HEK293 (cell line): ENCODE measurements around the gene CAMK2D.

Source experiments
- CTCF ChIA-PET: fragments of 350-600 bp; formaldehyde crosslinking; extraction: SDS; loops from one replicate; lab custom pipeline; 2021; ENCODE audit warnings: antibody characterized with exemption; lab: Yijun Ruan, JAX
- POLR2A ChIA-PET: fragments of 300-600 bp; formaldehyde crosslinking; extraction: SDS; loops from one replicate; lab custom pipeline; 2020; ENCODE audit warnings: antibody characterized with exemption, inconsistent platforms; lab: Yijun Ruan, JAX
- H3K27ac ChIP-seq: fragments of 200-500 bp; sonication (Bioruptor generic); 2 replicates; pipeline ENCODE4 v1.5.1; 2014; ENCODE audit warnings: low read depth, low read length, control low read depth, inconsistent platforms; ENCODE audit errors: extremely low read depth
- H3K36me3 ChIP-seq, 2 experiments: fragments of 200-500 bp in 1 of 2; sonication (Bioruptor generic) in 1 of 2; 1 replicate in 1 of 2; 2 replicates in 1 of 2; pipeline ENCODE4 v1.5.1; 2014 to 2017; ENCODE audit warnings: inconsistent platforms in 2 of 2, low read length in 2 of 2; ENCODE audit not compliant: control insufficient read depth in 2 of 2, insufficient read depth in 1 of 2
- H3K4me1 ChIP-seq: fragments of 200-500 bp; sonication (Bioruptor generic); 2 replicates; pipeline ENCODE4 v1.5.1; 2014; ENCODE audit warnings: mild to moderate bottlenecking, low read length, inconsistent platforms; ENCODE audit not compliant: control insufficient read depth, insufficient read depth
- H3K4me3 ChIP-seq: 2 replicates; pipeline ENCODE4 v1.5.1; 2011; ENCODE audit warnings: low read depth, mild to moderate bottlenecking, control low read depth, low read length, moderate library complexity
- H3K9me3 ChIP-seq: fragments of 200-500 bp; sonication (Bioruptor generic); 2 replicates; pipeline ENCODE4 v1.5.1; 2014; ENCODE audit warnings: low read depth, low read length, inconsistent platforms; ENCODE audit not compliant: control insufficient read depth, insufficient read depth
- HOXC10 ChIP-seq: sonication (generic); formaldehyde crosslinking; IDR thresholded peaks from 2 replicates; pipeline ENCODE4 v1.8.1; 2023; ENCODE audit warnings: mild to moderate bottlenecking, missing genetic modification reagents
- INSM2 ChIP-seq: fragments of 450-650 bp; formaldehyde crosslinking; IDR thresholded peaks from 2 replicates; pipeline ENCODE4 v1.5.1; 2016; ENCODE audit warnings: missing biosample characterization, missing genetic modification characterization
- PRDM1 ChIP-seq: fragments of 450-650 bp; formaldehyde crosslinking; IDR thresholded peaks from 2 replicates; pipeline ENCODE4; 2016; ENCODE audit warnings: missing biosample characterization, missing genetic modification characterization
- PRDM2 ChIP-seq: fragments of 450-650 bp; formaldehyde crosslinking; IDR thresholded peaks from 2 replicates; pipeline ENCODE4 v1.5.1; 2016; ENCODE audit warnings: missing biosample characterization, missing genetic modification characterization, borderline replicate concordance
- REST ChIP-seq: fragments of 450-650 bp; formaldehyde crosslinking; IDR thresholded peaks from 2 replicates; pipeline ENCODE4 v1.5.1; 2016; ENCODE audit warnings: missing biosample characterization, missing genetic modification characterization
- SALL2 ChIP-seq: fragments of 450-650 bp; formaldehyde crosslinking; IDR thresholded peaks from 2 replicates; pipeline ENCODE4 v1.5.0; 2017; ENCODE audit warnings: missing biosample characterization, mild to moderate bottlenecking, missing genetic modification characterization, borderline replicate concordance
- ZNF19 ChIP-seq: fragments of 450-650 bp; formaldehyde crosslinking; IDR thresholded peaks from 2 replicates; pipeline ENCODE4; 2016; ENCODE audit warnings: missing biosample characterization, missing genetic modification characterization, low read depth
- ZNF274 ChIP-seq, 2 experiments: fragments of 200-500 bp in 1 of 2; fragments of 450-650 bp in 1 of 2; sonication (Bioruptor generic) in 1 of 2; formaldehyde crosslinking in 1 of 2; IDR thresholded peaks; 2 replicates each; pipeline versions ENCODE4 v1.5.1 to v1.6.1; 2014 to 2016; ENCODE audit warnings: borderline replicate concordance in 1 of 2, inconsistent platforms in 1 of 2, low read length in 1 of 2, missing biosample characterization in 1 of 2, missing genetic modification characterization in 1 of 2
- ZNF433 ChIP-seq: fragments of 450-650 bp; formaldehyde crosslinking; IDR thresholded peaks from 2 replicates; pipeline ENCODE4 v1.5.1; 2016; ENCODE audit warnings: missing biosample characterization, missing genetic modification characterization, low read depth
- ZNF549 ChIP-seq: fragments of 450-650 bp; IDR thresholded peaks from 2 replicates; pipeline ENCODE4 v1.5.1; 2018; ENCODE audit warnings: missing biosample characterization, missing genetic modification characterization, mild to moderate bottlenecking, inconsistent platforms, moderate library complexity
- ZNF621 ChIP-seq: fragments of 450-650 bp; formaldehyde crosslinking; IDR thresholded peaks from 2 replicates; pipeline ENCODE4 v1.5.1; 2017; ENCODE audit warnings: missing biosample characterization, missing genetic modification characterization
- ZNF660 ChIP-seq: fragments of 450-650 bp; IDR thresholded peaks from 2 replicates; pipeline ENCODE4 v1.5.1; 2018; ENCODE audit warnings: missing biosample characterization, mild to moderate bottlenecking, missing genetic modification characterization
- ZNF670 ChIP-seq: fragments of 450-650 bp; formaldehyde crosslinking; IDR thresholded peaks from 2 replicates; pipeline ENCODE4 v1.5.1; 2016; ENCODE audit warnings: missing biosample characterization, missing genetic modification characterization, low read depth
- ZNF777 ChIP-seq: fragments of 450-650 bp; formaldehyde crosslinking; IDR thresholded peaks from 2 replicates; pipeline ENCODE4 v1.5.1; 2017; ENCODE audit warnings: missing biosample characterization, missing genetic modification characterization, borderline replicate concordance
- ZNF792 ChIP-seq: fragments of 450-650 bp; formaldehyde crosslinking; IDR thresholded peaks from 2 replicates; pipeline ENCODE4 v1.5.1; 2016; ENCODE audit warnings: missing biosample characterization, missing genetic modification characterization
- ZSCAN5A ChIP-seq: fragments of 450-650 bp; formaldehyde crosslinking; IDR thresholded peaks from 2 replicates; pipeline ENCODE4 v1.5.1; 2016; ENCODE audit warnings: missing biosample characterization, missing genetic modification characterization
- TF ChIP-seq, protein P1 (sequence below): fragments of 450-650 bp; formaldehyde crosslinking; IDR thresholded peaks from 2 replicates; pipeline ENCODE4 v1.5.1; 2016; ENCODE audit warnings: missing biosample characterization, missing genetic modification characterization
- TF ChIP-seq, protein P2 (sequence below): fragments of 450-650 bp; formaldehyde crosslinking; IDR thresholded peaks from 2 replicates; pipeline ENCODE4 v1.5.0; 2017; ENCODE audit warnings: missing biosample characterization, missing genetic modification characterization, borderline replicate concordance

CAMK2D gene

GRCh38 chr4:113561758-113562157, 199.8 kb downstream of the CAMK2D start (continued):
- TF ChIP-seq PRDM2 (tag by site-specific recombination) (no peak), HOXC10 (no peak), ZSCAN5A (tag by site-specific recombination) (no peak), ZNF792 (tag by site-specific recombination) (no peak)
- TF ChIP-seq, protein P1, sequence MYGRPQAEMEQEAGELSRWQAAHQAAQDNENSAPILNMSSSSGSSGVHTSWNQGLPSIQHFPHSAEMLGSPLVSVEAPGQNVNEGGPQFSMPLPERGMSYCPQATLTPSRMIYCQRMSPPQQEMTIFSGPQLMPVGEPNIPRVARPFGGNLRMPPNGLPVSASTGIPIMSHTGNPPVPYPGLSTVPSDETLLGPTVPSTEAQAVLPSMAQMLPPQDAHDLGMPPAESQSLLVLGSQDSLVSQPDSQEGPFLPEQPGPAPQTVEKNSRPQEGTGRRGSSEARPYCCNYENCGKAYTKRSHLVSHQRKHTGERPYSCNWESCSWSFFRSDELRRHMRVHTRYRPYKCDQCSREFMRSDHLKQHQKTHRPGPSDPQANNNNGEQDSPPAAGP (tag by site-specific recombination) = no peak
- TF ChIP-seq, all 188 proteins: peak for 0

GRCh38 chr4:113561092-113561491, 200.4 kb downstream of the CAMK2D start:
- CTCF ChIA-PET = interaction anchor here (1.5 kb wide), 1 partner anchor 14 kb away, joined by 5 read pairs; no protein-coding TSS in a partner anchor
- no peaks in the 10 kb centered on the region for H3K36me3 ChIP-seq
- no peak overlapping the region for H3K4me3 ChIP-seq
- POLR2A ChIA-PET = no interaction called here
- H3K9me3 ChIP-seq = no peaks in the 10 kb centered on the region
- peaks cover 3% of the 10 kb centered on the region; the same call in 1 of the 2 replicates for H3K4me1 ChIP-seq
- H3K27ac ChIP-seq = no peak overlapping the region
- TF ChIP-seq PRDM1 (tag by site-specific recombination) (no peak), SALL2 (tag by site-specific recombination) (no peak), ZNF549 (no peak), REST (tag by site-specific recombination) (no peak), ZNF274 (IDR thresholded peaks at IDR 0.05; ENCODE audit: low read length) (no peak), ZNF274 (tag by site-specific recombination; IDR thresholded peaks at IDR 0.05; ENCODE audit: borderline replicate concordance) (no peak), INSM2 (tag by site-specific recombination) (no peak), ZNF670 (tag by site-specific recombination) (no peak), ZNF19 (tag by site-specific recombination) (no peak), ZNF777 (tag by site-specific recombination) (no peak), ZNF433 (tag by site-specific recombination) (no peak), ZNF621 (no peak), ZNF660 (no peak)
- TF ChIP-seq, protein P2, sequence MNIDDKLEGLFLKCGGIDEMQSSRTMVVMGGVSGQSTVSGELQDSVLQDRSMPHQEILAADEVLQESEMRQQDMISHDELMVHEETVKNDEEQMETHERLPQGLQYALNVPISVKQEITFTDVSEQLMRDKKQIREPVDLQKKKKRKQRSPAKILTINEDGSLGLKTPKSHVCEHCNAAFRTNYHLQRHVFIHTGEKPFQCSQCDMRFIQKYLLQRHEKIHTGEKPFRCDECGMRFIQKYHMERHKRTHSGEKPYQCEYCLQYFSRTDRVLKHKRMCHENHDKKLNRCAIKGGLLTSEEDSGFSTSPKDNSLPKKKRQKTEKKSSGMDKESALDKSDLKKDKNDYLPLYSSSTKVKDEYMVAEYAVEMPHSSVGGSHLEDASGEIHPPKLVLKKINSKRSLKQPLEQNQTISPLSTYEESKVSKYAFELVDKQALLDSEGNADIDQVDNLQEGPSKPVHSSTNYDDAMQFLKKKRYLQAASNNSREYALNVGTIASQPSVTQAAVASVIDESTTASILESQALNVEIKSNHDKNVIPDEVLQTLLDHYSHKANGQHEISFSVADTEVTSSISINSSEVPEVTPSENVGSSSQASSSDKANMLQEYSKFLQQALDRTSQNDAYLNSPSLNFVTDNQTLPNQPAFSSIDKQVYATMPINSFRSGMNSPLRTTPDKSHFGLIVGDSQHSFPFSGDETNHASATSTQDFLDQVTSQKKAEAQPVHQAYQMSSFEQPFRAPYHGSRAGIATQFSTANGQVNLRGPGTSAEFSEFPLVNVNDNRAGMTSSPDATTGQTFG (tag by site-specific recombination) = no peak
